Thyroid gland (tissue), 4 donors: ENCODE results near the gene CPNE8.

ENCODE experiments used
- POLR2A ChIP-seq, 2 donors: fragments of 450-650 bp; IDR thresholded peaks; one replicate each; pipeline ENCODE4 v1.6.1; 2017; ENCODE audit warnings: antibody characterized with exemption in 2 of 2, mild to moderate bottlenecking in 2 of 2, moderate library complexity in 1 of 2
- TF ChIP-seq, protein P1 (sequence below), 6 experiments: fragments of 200-600 bp in 3 of 6; fragments of 450-650 bp in 3 of 6; sonication (generic) in 3 of 6; IDR thresholded peaks; one replicate each; pipeline ENCODE4 v1.5.1; 2016 to 2019; ENCODE audit warnings: antibody characterized with exemption in 6 of 6, mild to moderate bottlenecking in 2 of 6, inconsistent platforms in 1 of 6, moderate library complexity in 1 of 6

DNA sequence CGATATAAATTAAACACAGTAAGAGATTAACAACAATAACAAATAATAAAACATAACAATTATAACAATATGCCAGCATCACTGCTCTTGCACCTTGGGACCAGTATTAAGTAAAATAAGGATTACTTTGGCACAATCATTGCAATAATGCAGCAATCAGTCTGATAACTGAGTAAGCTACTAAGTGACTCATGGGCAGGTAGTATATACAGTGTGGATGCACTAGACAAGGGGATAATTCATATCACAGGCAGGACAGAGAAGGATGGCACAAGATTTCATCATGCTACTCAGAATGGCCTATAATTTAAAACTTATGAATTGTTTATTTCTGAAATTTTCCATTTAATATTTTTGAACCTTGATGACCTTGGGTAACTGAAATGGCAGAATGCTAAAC lies 298.1 kb downstream of the CPNE8 start:
- TF ChIP-seq, protein P1, sequence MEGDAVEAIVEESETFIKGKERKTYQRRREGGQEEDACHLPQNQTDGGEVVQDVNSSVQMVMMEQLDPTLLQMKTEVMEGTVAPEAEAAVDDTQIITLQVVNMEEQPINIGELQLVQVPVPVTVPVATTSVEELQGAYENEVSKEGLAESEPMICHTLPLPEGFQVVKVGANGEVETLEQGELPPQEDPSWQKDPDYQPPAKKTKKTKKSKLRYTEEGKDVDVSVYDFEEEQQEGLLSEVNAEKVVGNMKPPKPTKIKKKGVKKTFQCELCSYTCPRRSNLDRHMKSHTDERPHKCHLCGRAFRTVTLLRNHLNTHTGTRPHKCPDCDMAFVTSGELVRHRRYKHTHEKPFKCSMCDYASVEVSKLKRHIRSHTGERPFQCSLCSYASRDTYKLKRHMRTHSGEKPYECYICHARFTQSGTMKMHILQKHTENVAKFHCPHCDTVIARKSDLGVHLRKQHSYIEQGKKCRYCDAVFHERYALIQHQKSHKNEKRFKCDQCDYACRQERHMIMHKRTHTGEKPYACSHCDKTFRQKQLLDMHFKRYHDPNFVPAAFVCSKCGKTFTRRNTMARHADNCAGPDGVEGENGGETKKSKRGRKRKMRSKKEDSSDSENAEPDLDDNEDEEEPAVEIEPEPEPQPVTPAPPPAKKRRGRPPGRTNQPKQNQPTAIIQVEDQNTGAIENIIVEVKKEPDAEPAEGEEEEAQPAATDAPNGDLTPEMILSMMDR (IDR thresholded peaks at IDR 0.05), result no peak
- no peak for TF ChIP-seq POLR2A (IDR thresholded peaks at IDR 0.05)
